Measurements from ENCODE around the gene RAB30.
A peak's percentile ranks its signal among the peaks of the same experiment; 100 is the strongest.

DNA sequence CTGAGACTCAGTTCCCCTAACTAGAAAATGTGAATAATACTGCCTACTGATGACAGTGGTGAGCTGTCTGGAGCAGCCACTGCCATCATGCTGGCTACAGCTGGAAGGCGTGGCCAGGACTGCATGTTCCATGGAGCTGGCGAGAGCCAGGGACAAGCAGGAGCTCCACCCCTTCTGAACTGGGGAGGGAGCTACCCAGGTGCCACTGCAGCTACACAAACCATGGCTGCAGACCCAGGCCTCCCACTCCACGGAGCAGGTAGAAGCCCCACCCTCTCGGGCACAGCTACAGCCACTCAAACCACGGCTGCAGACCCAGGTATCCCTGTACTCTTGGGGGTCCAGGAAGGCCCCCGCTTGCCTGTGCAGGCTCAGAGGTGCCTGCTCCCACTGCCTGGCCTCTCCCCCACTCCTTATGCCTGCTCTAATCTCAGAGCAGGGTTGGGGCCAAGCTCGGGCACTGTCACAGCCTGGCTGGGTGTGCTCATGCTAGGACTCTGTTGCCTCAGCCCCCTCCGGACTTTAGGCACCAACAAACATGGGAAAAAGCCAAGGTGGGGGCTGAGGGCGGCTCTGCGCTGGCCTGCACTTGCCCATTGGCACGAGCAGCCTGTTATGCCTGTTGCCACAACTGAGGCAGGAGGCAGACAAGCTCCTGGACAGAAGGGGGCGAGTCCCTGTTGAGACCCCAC lies 51.7 kb downstream of the RAB30 start:
- TF ChIP-seq, protein P1, sequence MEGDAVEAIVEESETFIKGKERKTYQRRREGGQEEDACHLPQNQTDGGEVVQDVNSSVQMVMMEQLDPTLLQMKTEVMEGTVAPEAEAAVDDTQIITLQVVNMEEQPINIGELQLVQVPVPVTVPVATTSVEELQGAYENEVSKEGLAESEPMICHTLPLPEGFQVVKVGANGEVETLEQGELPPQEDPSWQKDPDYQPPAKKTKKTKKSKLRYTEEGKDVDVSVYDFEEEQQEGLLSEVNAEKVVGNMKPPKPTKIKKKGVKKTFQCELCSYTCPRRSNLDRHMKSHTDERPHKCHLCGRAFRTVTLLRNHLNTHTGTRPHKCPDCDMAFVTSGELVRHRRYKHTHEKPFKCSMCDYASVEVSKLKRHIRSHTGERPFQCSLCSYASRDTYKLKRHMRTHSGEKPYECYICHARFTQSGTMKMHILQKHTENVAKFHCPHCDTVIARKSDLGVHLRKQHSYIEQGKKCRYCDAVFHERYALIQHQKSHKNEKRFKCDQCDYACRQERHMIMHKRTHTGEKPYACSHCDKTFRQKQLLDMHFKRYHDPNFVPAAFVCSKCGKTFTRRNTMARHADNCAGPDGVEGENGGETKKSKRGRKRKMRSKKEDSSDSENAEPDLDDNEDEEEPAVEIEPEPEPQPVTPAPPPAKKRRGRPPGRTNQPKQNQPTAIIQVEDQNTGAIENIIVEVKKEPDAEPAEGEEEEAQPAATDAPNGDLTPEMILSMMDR (IDR thresholded peaks at IDR 0.05) = no peak
- no peak for TF ChIP-seq POLR2A (IDR thresholded peaks at IDR 0.05)
- TF ChIP-seq POLR2AphosphoS5 (IDR thresholded peaks at IDR 0.05; ENCODE audit: insufficient read depth in 1 of 2, low read depth in 1 of 2) = peak in 1 of 2 donors; percentile 23
